HG02642 (cell line): ENCODE data around the gene AANAT.
A peak's percentile ranks its signal among the peaks of the same experiment; 100 is the strongest.

Experiments used
- ATAC-seq: cut with Tn5 transposase; IDR thresholded peaks from one replicate; pipeline ENCODE4 v1.9.1; 2021; ENCODE audit warnings: mild to moderate bottlenecking; ENCODE audit not compliant: unreplicated experiment, poor library complexity

AANAT gene

DNA sequence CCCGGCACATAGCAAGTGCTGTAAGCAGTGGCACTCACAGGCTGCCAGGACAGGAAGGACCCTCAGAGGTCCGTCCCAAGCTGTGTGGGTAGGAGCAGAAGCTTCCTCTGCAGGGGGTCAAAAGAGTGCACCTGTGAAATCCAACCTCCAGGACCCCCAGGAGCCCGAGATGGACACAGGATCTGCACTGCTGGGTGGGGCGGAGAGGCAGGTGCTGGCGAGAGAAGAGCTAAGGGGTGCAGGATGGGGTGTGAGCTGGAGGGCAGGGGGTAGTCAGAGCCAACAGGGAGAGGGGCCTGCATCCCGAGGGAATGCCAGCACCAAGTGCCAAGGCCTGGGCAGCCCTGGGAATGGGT, 650 bp upstream of the AANAT start:
- no peak for ATAC-seq

GRCh38 chr17:76467809-76468633, 618 bp downstream of the AANAT start:
- ATAC-seq = no peak

DNA sequence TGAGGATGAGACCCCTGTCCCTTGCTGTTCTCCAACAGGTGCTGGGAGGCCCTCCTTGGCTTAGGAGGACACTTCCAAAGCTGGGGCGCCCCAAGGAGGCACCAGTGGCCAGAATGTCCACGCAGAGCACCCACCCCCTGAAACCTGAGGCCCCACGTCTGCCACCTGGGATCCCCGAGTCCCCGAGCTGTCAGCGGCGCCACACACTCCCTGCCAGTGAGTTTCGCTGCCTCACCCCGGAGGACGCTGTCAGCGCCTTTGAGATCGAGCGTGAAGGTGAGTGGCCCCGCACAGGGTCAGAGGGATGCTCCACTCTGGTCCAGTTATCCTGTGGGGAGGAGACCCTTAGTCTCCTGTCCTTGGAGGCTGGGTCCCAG, 1.2 kb downstream of the AANAT start:
- ATAC-seq = no peak

DNA sequence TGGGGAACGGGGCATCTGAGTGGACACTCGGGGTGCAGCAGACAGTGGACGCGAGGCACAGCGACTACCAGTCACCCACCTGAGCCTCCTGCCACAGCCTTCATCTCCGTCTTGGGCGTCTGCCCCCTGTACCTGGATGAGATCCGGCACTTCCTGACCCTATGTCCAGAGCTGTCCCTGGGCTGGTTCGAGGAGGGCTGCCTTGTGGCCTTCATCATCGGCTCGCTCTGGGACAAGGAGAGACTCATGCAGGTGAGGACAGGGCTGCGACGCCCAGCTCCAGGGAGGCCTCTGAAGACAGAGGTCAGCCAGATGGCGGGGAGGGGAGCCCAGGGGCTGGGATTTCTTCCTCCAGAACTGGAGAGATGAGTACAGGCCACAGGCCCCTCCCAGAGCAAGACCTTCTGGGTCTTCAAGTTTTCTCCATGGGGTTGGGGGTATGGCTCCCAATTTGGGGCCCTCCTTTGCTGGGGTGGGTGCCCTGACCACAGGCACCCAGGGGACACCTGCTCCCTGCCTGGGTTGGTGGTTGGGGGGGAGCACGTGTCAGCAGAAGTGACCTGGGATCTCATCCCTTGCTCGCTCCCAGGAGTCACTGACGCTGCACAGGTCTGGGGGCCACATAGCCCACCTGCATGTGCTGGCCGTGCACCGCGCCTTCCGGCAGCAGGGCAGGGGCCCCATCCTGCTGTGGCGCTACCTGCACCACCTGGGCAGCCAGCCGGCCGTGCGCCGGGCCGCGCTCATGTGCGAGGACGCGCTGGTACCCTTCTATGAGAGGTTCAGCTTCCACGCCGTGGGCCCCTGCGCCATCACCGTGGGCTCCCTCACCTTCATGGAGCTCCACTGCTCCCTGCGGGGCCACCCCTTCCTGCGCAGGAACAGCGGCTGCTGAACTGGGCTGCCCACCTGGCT, 1.9 kb downstream of the AANAT start:
- no peak for ATAC-seq

DNA sequence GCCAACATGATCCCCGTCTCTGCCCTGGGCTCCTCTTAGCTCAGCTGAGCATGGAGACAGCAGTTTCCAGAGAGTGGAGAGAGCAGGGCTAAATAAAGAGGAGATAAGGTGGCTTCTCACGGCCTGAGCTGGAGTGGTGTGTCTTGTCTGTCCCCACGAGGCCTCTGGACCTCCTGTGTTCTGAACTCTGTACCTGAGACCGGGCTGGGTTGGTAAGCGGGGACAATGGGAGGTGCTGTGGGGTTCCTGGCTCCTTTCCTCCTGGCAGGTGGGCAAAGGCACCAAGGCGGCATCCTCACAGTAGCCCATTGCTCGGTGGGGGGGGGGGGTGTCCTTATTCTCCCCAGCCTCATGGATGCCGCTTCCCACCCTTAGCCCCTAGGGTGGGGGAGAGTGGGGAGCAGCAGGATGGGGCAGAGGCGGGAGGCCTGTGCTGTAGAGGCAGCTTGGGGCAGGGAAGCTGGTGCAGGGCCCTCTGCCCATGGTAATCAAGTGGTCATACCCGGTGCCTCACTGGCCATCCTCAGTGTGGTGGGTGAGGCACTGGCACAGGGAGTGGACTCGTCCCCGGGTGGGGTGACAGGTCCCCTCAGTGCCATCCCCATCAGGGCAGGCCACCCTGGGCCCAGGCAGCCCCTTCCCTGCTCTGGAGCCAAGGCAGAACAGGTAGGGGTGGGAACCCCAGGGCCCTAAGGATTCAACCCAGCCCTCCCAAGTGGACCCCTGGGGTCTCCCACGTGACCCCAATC, 2.8 kb downstream of the AANAT start:
- no peak for ATAC-seq

DNA sequence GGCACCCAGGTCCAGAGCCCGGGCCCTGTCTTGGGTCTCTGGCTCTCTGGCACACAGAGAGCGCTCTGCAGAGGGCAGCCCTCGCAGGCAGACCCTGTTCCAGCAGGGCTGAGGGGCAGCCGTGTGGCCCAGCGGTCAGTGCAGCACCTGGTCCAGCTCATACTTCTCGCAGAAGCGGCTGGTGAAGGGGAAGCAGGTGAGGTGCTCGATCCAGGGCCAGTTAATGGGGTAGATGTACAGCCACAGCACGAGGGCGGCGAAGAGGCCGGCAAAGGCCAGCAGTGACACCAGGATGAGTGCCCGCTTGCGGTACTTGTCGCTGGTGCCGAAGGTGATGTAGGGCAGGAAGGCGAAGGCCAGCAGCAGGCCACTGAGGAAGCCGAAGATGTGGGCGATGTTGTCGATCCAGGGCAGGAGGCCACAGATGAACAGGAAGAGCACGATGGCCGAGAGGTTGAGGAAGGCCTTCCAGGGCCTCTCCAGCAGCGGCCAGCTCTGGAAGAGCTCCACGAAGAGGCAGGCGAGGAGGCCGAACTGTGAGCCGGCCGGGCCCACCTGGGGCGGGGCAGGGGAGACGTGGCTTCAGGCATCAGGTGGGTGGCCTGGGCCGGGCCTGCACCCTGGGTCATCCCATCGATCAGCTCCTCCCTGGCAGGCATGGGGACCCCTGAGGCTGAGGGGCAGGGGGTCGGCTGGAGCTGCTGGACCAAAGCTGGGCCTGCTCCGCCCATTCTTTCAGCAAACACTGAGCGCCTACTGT, 4.3 kb downstream of the AANAT start:
- ATAC-seq = no peak

DNA sequence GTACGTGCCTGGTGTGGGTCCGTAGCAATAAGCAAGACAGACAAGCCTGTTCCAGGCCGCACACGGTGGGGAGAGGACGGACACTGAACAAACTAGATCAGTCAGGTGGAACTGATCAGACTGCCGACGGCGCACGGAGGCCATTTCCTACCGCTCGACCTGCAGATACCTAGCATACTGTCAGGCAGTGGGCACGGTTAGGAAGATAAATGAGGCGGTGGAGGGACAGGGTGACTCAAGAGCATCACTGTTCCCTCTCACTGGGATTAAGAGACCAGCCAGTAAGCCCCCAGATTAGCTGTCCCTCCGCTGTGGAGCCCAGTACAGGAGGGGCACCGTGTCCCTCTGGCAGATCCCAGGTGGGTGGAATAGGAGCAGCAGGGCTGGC, 4.8 kb downstream of the AANAT start:
- ATAC-seq = no peak

DNA sequence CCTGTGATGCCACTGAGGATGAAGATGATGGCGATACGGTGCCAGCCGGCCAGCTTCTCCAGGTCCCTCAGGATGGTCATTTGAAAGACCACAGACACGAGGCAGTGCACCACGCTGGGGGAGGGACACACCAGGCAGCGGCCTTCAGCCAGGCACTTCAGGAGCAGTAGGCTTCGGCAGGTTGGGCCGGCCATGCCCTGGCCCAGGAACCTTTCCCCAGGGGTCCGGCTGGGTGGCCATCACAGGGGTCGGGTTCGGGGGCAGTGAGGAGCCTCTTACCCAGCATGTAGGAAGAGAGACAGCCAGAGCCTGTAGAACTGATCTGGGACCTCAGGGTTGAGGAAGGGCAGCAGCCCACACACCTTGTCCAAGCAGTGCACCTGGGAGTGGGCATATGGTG, 5.3 kb downstream of the AANAT start:
- no peak for ATAC-seq

DNA sequence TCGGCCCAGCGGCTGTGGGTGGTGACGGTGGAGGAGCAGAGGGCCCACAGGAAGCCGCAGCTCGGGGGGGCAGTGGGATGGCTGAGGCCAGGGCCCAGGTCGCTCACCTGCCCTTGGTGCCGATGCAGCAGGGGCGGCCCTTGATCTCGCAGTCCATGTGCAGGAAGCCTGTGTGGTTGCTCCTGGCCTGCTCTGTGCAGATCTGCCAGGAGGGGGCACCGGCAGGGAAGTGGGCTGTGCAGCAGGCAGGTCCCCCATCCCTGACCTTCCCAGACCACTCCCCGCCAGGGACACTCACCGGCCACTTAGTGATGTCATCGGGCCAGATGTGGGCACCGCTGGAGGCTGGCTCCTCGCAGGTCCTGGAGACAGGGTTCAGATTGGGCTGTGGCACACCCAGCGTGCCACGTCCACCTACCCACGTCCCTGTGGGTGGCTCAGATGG, 6.2 kb downstream of the AANAT start:
- ATAC-seq = no peak

DNA sequence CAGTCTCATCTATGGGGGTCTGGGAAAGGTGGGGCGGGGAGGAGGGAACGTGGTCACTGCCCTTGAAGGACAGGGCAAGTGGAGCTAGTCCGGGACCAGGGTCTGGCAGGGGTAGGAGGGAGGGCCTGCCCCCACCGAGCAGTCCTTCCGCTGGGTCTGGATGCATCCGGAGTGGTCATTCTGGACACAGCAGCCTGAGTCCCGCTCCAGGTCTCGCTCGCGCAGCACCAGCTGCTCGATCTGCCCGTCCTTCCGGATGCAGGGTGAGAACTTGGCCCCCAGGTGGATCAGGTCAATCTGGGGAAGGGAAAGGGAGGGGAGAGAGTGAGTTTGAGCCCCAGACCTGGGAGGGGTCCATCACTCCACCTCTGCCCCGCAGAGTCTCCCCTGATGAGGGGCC, 6.8 kb downstream of the AANAT start:
- ATAC-seq = no peak

- ATAC-seq = no peak
These were observed 7.5 kb downstream of the AANAT start for GRCh38 chr17:76474894-76475293.

DNA sequence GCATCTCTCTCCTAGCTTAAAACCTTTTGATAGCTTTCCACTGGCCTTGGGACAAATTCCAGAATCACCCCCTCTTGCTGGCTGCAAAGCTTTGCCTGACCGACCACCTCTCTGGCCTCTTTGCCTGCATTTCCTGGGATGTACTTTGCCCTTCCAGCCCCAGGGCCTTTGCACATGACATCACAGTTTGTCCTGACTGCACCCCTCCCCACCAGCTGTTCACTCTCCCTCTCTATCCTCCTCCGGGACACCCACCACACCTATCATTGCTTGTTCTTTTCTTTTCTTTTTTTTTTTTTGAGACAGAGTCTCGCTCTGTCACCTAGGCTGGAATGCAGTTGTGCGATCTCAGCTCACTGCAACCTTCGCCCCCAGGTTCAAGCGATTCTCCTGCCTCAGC, 7.9 kb downstream of the AANAT start:
- ATAC-seq = no peak

DNA sequence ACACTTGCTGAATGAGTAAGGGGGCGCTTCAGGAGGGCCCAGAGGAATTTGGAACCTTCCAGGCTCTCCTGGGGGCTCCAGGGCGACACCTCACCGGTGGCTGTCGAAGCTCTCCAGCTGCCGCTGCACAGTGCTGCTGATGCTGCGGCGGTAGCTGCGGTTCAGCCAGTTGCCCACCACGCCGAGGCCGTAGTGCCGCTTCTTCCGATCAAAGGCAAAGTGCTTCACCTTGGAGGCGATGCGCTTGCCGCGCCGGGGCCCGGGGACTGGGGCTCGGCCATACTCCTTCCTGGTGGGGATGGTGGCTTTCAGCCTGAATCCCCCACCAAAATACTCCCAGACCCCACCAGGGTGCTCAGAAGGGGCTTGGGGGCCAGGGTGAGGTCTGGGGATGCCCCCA, 9.3 kb downstream of the AANAT start:
- no peak for ATAC-seq

DNA sequence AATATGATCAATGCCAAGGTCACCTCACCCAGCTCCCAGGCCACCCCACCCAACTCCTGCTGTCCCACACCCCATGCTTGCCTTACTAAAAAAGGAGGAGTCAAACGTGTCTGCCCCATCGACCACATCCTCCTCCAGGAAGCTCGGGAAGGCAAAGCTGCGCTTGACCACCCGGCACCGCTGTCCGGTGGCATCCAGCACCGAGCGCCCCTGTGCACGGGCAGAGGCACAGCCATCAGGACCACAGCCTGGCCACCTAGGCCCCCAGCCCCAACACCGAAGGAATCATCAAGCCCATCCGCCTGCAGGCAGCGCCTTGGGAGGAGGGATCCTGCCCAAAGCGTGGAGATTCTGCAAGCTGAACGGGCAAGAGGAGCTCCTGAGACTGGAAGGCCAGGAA, 10.2 kb downstream of the AANAT start:
- ATAC-seq = no peak

GRCh38 chr17:76478097-76478496, 10.7 kb downstream of the AANAT start:
- ATAC-seq = no peak

GRCh38 chr17:76478730-76479514, 11.5 kb downstream of the AANAT start:
- ATAC-seq = no peak

DNA sequence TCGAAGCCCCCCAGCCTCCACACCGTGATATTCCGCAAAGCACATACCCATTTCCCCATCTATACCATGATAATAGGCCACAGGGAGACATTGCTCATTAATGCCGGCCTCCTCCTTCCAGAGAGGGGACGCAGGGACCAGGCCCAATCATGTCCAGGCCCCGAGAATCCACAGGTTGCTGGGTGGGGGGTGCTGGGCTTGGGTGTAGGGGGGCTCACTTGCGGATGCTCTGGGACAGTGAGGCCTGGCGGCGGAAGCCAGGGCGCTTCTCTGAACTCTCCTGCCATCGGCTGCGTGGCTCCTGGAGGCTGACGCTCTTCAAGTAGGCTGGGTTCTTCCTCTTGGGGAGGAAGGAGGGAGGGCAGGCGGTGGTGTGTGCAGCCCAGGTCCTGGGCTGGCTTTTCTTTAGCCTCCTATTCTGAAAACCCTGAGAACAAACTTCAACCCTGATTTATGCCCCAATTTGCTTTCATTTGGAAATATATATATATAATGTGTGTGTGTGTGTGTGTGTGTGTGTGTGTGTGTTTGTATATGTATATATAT, 12.2 kb downstream of the AANAT start:
- ATAC-seq = no peak

DNA sequence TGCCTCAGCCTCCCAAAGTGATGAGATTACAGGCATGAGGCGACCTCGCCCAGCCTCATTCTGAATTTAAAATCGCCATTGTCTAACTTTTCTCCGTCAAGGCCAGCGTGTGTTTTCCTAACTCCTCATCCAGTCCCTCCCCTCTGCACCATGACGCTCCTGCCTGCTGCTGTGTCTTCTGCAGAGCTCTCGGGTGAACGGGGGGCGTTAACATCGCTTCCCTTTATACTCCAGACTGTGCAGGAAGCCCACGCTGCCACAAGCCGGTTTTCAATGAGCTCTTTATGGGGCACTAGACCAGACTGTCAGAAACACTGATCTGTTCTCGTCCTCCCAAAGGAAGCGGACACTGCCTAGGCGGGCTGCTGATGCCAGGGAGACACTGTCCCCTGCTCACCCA, 13.2 kb downstream of the AANAT start:
- peak; percentile 4 for ATAC-seq

- peak; percentile 67 for ATAC-seq
These were observed 13.8 kb downstream of the AANAT start for GRCh38 chr17:76481071-76481655.
